Lower leg skin (tissue), 4 donors: ENCODE results near the gene CA6. TPM values are rescaled to one million over a fixed set of nuclear protein-coding genes. Genes with fewer than 3 reads are reported as not detected.

Source experiments
- DNase-seq, 2 donors: peaks; one replicate each; pipeline ENCODE4 v3.0.0-alpha.2; 2019; ENCODE audit warnings: low spot score in 2 of 2
- H3K4me3 ChIP-seq: fragments of 200-600 bp; sonication (generic); 2 replicates; pipeline ENCODE4 v1.5.1; 2017; ENCODE audit warnings: mild to moderate bottlenecking, low read depth; ENCODE audit not compliant: poor library complexity, severe bottlenecking
- CTCF ChIP-seq, 3 donors: fragments of 450-650 bp; IDR thresholded peaks; one replicate each; pipeline ENCODE4 v1.5.1; 2016; ENCODE audit warnings: antibody characterized with exemption in 3 of 3, mild to moderate bottlenecking in 3 of 3, moderate library complexity in 2 of 3
- POLR2A ChIP-seq, 2 donors: fragments of 450-650 bp; IDR thresholded peaks; one replicate each; pipeline ENCODE4 v1.6.1; 2016 to 2017; ENCODE audit warnings: antibody characterized with exemption in 2 of 2, mild to moderate bottlenecking in 1 of 2, moderate library complexity in 1 of 2
- WGBS, 2 donors: methylation state at CpG; one replicate each; pipeline ENCODE4 v1.1.5; 2018; 5-methylcytosine and 5-hydroxymethylcytosine counted together
- intact Hi-C: fragments of 100-400 bp; cut with DNase I; formaldehyde crosslinking; loops from one replicate; pipeline ENCODE4 v1.15.0; 2023; ENCODE audit warnings: low total_unique reads
- total RNA-seq, 4 donors: library from RNA; depleted of rRNA; stranded (reverse); fragments of >200 nt; gene quantifications; one replicate each; pipeline ENCODE4 v1.1.0, GENCODE V29; 2016

The CA6 gene
- total RNA-seq, 4 donors from 2014 or later: 17.4 to 38.0 (median 26.6) TPM

GRCh38 chr1:8943498-8944405, 1.9 kb upstream of the CA6 start:
- 81% methylated on average over 16 of the region's 16 CpGs for WGBS, 2 donors
- DNase-seq: no peak
- intact Hi-C loops: no loop called here
- no peak overlapping the region for H3K4me3 ChIP-seq
- no peak for TF ChIP-seq CTCF (IDR thresholded peaks at IDR 0.05)
- TF ChIP-seq POLR2A (IDR thresholded peaks at IDR 0.05): no peak

- no peak overlapping the region for H3K4me3 ChIP-seq
- WGBS, 2 donors: 77 to 80% methylated on average over 9 of the region's 9 CpGs
- TF ChIP-seq CTCF (IDR thresholded peaks at IDR 0.05) (no peak), POLR2A (IDR thresholded peaks at IDR 0.05) (no peak)
- intact Hi-C loops: no loop called here
- DNase-seq: no peak
Observed at GRCh38 chr1:8947127-8947691, 1.5 kb downstream of the CA6 start.

GRCh38 chr1:8950309-8950708, 4.6 kb downstream of the CA6 start:
- intact Hi-C loops: no loop called here
- H3K4me3 ChIP-seq: no peak overlapping the region
- TF ChIP-seq POLR2A (IDR thresholded peaks at IDR 0.05): no peak
- WGBS, 2 donors: 73 to 85% methylated on average over 3 of the region's 3 CpGs
- no peak for DNase-seq

GRCh38 chr1:8951231-8951630, 5.6 kb downstream of the CA6 start:
- no peak for DNase-seq
- H3K4me3 ChIP-seq: no peak overlapping the region
- no peak for TF ChIP-seq CTCF (IDR thresholded peaks at IDR 0.05)
- no peak for TF ChIP-seq POLR2A (IDR thresholded peaks at IDR 0.05)
- intact Hi-C loops: no loop called here
- WGBS, 2 donors: 73 to 77% methylated on average over 6 of the region's 6 CpGs

GRCh38 chr1:8955406-8955805, 9.7 kb downstream of the CA6 start:
- WGBS, 2 donors: 71 to 85% methylated on average over 11 of the region's 11 CpGs
- no peak for DNase-seq
- intact Hi-C loops: no loop called here
- TF ChIP-seq CTCF (IDR thresholded peaks at IDR 0.05) (no peak), POLR2A (IDR thresholded peaks at IDR 0.05) (no peak)
- H3K4me3 ChIP-seq: no peak overlapping the region

GRCh38 chr1:8956461-8957349, 11.0 kb downstream of the CA6 start:
- WGBS, 2 donors: 91 to 92% methylated on average over 17 of the region's 17 CpGs
- intact Hi-C loops: no loop called here
- no peak overlapping the region for H3K4me3 ChIP-seq
- no peak for TF ChIP-seq CTCF (IDR thresholded peaks at IDR 0.05)
- no peak for TF ChIP-seq POLR2A (IDR thresholded peaks at IDR 0.05)
- DNase-seq: no peak
